ENCODE measurements around the gene ZNF428. TPM values are rescaled to one million over a fixed set of nuclear protein-coding genes. Genes with fewer than 3 reads are reported as not detected.

Gene ZNF428
- total RNA-seq, 1 experiment from 2014 or later: 39.6 TPM

DNA sequence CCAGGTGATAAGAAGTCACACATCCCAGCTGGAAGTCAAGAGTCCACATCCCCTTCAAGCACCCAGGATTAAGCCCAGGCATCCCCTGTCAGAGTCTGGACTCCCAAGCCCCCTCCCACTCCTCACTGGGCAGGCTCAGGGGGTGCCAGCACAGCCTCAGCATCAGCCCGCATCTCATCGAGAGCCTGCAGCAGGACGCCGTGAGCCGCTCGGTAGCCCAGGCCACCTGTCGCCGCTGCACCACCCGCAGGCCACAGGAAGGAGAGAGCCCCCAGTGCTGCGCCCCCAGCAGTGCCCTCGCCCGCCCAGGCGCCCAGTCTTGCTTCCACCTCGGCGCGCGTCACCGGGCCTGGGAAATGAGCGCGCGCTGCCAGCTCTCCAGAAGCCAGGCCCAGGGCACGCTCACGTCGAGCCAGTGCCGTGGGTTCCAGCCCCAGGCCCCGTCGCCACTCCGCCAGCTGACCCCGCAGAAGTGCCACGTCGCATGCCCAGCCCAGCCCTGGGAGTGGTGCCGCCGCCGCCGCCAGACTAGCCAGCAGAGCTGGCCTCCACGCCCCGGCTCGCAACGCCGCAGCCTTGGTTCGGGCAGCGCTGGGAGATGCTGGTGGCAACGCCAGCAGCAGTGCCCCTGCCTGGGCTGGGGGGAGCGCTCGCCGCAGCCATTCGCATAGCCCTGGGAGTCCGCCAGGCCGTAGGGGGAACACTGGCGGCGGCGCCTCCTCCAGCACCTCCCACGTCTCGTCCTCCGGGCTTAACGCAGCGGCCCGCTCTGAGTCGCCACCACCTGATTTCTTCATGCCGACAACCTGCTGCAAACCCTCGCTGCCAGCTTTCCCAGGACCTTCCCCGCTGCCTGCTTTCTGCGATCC is 27.3 kb downstream of the ZNF428 start:
- no peaks in the 10 kb centered on the region for H3K9me2 ChIP-seq (ENCODE audit: insufficient read depth)
- no peak overlapping the region for H3K27ac ChIP-seq (ENCODE audit: low read depth, low read length)
- DNase-seq (ENCODE audit: low read depth, low spot score): no peak
- intact Hi-C loops (cut with micrococcal nuclease): loop anchor here (5.0 kb wide), 1 partner anchor 160 kb away; no protein-coding TSS in a partner anchor
- no peak overlapping the region for H3K4me3 ChIP-seq (replicated peaks in 1 of 2; ENCODE audit: low read depth in 1 of 2, low read length in 2 of 2)
- ChIA-PET RAD21 (ENCODE audit: low non-redundant PET in 1 of 2, low total read pairs in 2 of 2, uncharacterized antibody in 2 of 2, unreplicated experiment in 2 of 2) (interaction anchor here in 1 of 2 experiments (0.5 kb wide), 1 partner anchor 55 kb away, joined by 3 read pairs; no protein-coding TSS in a partner anchor), POLR2A (no interaction called here), CTCF (no interaction called here)
- H3K36me3 ChIP-seq (ENCODE audit: control insufficient read depth in 1 of 2, insufficient read depth in 2 of 2, low read length in 2 of 2): peaks cover 8 to 9% of the 10 kb centered on the region in 2 experiments; a peak in 3 of 4 replicates
- TF ChIP-seq EZH2phosphoT487 (IDR thresholded peaks at IDR 0.05; ENCODE audit: borderline replicate concordance) (no peak), ZNF274 (IDR thresholded peaks at IDR 0.05; ENCODE audit: low read depth, low read length) (no peak), CBX3 (IDR thresholded peaks at IDR 0.05; ENCODE audit: low read depth) (no peak), JUND (IDR thresholded peaks at IDR 0.05) (no peak), ELF1 (IDR thresholded peaks at IDR 0.05; ENCODE audit: borderline replicate concordance, low read depth) (no peak), FOSL1 (IDR thresholded peaks at IDR 0.05; ENCODE audit: low read depth) (no peak), POLR2AphosphoS5 (IDR thresholded peaks at IDR 0.05; ENCODE audit: low read depth, low read length) (no peak), YY1 (IDR thresholded peaks at IDR 0.05; ENCODE audit: extremely low read depth, insufficient replicate concordance, low read depth, low read length) (no peak), EGR1 (IDR thresholded peaks at IDR 0.05; ENCODE audit: low read depth) (no peak), EZH2 (IDR thresholded peaks at IDR 0.05) (no peak), ZBTB33 (IDR thresholded peaks at IDR 0.05; ENCODE audit: extremely low read depth, insufficient replicate concordance, low read length) (no peak), CEBPB (IDR thresholded peaks at IDR 0.05; ENCODE audit: low read depth) (no peak), TCF7L2 (IDR thresholded peaks at IDR 0.05; ENCODE audit: borderline replicate concordance, extremely low read depth, insufficient read depth, insufficient read length) (no peak), SP1 (IDR thresholded peaks at IDR 0.05; ENCODE audit: low read depth) (no peak), ATF3 (IDR thresholded peaks at IDR 0.05) (no peak)
- TF ChIP-seq, protein P1, sequence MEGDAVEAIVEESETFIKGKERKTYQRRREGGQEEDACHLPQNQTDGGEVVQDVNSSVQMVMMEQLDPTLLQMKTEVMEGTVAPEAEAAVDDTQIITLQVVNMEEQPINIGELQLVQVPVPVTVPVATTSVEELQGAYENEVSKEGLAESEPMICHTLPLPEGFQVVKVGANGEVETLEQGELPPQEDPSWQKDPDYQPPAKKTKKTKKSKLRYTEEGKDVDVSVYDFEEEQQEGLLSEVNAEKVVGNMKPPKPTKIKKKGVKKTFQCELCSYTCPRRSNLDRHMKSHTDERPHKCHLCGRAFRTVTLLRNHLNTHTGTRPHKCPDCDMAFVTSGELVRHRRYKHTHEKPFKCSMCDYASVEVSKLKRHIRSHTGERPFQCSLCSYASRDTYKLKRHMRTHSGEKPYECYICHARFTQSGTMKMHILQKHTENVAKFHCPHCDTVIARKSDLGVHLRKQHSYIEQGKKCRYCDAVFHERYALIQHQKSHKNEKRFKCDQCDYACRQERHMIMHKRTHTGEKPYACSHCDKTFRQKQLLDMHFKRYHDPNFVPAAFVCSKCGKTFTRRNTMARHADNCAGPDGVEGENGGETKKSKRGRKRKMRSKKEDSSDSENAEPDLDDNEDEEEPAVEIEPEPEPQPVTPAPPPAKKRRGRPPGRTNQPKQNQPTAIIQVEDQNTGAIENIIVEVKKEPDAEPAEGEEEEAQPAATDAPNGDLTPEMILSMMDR (IDR thresholded peaks at IDR 0.05 in 2 of 3, conservative IDR thresholded peaks at IDR 0.05 in 1 of 3; ENCODE audit: borderline replicate concordance in 1 of 3, insufficient read depth in 1 of 3, low read depth in 2 of 3, low read length in 2 of 3): no peak
- H3K4me2 ChIP-seq (ENCODE audit: low read length): no peak overlapping the region
- ATAC-seq: no peak
- H3K79me2 ChIP-seq (ENCODE audit: insufficient read depth, low read length): peaks cover 30% of the 10 kb centered on the region
- no TSS peak for BruUV-seq (replicated peaks)
- no peaks in the 10 kb centered on the region for H3K9me3 ChIP-seq (ENCODE audit: control insufficient read depth in 1 of 2, insufficient read depth in 1 of 2, low read depth in 1 of 2, low read length in 2 of 2)
- H4K20me1 ChIP-seq (ENCODE audit: insufficient read depth): no peaks in the 10 kb centered on the region
- no peak overlapping the region for H2AFZ ChIP-seq (ENCODE audit: low read depth, low read length, poor library complexity, severe bottlenecking)
- H3K9ac ChIP-seq (ENCODE audit: low read length): no peak overlapping the region
- peaks cover 0 to 16% of the 10 kb centered on the region in 2 experiments; a peak in 3 of 4 replicates for H3K4me1 ChIP-seq (ENCODE audit: control insufficient read depth in 1 of 2, insufficient read depth in 2 of 2, low read length in 2 of 2)
- no peaks in the 10 kb centered on the region for H3K27me3 ChIP-seq (ENCODE audit: insufficient read depth, low read length)

Data from HCT116 (cell line).